ENCODE data around the gene FDX1.

DNA sequence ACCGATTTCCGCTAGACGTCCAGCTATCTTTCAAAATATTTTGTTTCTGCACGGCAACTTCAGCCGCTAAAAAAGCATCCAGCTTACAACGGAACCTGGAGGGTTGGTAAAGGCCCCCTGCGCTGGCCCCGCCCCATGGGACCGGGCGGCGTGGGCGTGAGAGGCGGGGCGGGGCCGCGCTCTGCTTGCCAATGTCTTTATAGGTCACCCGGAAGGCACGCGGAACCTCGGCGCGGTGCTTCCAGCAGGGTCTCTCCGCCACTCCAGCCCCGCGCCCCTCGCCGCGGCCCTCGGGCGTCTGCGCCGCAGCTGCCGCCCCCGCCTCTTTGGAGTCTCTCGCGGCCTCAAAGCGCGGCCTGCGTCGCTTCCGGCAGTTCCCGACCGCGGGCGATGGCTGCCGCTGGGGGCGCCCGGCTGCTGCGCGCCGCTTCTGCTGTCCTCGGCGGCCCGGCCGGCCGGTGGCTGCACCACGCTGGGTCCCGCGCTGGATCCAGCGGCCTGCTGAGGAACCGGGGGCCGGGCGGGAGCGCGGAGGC is at the start of gene FDX1:
- TF ChIP-seq EZH2 (IDR thresholded peaks at IDR 0.05), result no peak
- TF ChIP-seq, protein P1, sequence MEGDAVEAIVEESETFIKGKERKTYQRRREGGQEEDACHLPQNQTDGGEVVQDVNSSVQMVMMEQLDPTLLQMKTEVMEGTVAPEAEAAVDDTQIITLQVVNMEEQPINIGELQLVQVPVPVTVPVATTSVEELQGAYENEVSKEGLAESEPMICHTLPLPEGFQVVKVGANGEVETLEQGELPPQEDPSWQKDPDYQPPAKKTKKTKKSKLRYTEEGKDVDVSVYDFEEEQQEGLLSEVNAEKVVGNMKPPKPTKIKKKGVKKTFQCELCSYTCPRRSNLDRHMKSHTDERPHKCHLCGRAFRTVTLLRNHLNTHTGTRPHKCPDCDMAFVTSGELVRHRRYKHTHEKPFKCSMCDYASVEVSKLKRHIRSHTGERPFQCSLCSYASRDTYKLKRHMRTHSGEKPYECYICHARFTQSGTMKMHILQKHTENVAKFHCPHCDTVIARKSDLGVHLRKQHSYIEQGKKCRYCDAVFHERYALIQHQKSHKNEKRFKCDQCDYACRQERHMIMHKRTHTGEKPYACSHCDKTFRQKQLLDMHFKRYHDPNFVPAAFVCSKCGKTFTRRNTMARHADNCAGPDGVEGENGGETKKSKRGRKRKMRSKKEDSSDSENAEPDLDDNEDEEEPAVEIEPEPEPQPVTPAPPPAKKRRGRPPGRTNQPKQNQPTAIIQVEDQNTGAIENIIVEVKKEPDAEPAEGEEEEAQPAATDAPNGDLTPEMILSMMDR (IDR thresholded peaks at IDR 0.05), result peak; percentile 69
